ENCODE measurements around the gene KLHL26. TPM values are rescaled to one million over a fixed set of nuclear protein-coding genes. Genes with fewer than 3 reads are reported as not detected.

The KLHL26 gene
- total and polyA plus RNA-seq, 2 donors from 2014 or later = 5.6 to 16.1 TPM

DNA sequence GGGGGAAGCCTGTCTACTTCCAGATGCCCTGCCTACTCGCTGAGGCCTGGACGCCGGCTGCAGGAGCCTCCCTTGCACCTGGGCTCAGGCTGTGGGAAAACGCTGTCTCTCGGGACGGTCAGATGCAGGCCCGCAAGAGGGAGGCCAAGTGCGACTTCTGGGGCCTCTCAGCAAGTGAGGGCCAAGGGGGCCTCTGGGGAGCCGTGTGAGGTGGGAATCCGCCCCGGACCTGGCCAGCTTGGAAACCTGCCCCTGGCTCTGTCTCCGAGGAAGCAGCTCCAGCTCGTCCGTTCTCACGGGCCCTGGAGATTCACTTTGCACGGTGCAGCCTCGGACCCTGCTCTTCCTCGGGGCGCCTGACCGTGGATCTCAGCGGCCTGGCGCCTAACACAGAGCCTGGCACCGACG is 35.2 kb downstream of the KLHL26 start:
- intact Hi-C loops (cut with DNase I) = no loop called here
- H3K9me3 ChIP-seq (ENCODE audit: control insufficient read depth in 2 of 3, insufficient read depth in 1 of 3, low read length in 3 of 3) = no peaks in the 10 kb centered on the region
- no peak for DNase-seq
- H3K27ac ChIP-seq (ENCODE audit: low read depth in 2 of 2, low read length in 2 of 2) = no peak overlapping the region
- H3K4me3 ChIP-seq (ENCODE audit: low read length in 3 of 3) = no peak overlapping the region
- no peaks in the 10 kb centered on the region for H3K27me3 ChIP-seq (ENCODE audit: control insufficient read depth, insufficient read depth, low read length)
- TF ChIP-seq, protein P1, sequence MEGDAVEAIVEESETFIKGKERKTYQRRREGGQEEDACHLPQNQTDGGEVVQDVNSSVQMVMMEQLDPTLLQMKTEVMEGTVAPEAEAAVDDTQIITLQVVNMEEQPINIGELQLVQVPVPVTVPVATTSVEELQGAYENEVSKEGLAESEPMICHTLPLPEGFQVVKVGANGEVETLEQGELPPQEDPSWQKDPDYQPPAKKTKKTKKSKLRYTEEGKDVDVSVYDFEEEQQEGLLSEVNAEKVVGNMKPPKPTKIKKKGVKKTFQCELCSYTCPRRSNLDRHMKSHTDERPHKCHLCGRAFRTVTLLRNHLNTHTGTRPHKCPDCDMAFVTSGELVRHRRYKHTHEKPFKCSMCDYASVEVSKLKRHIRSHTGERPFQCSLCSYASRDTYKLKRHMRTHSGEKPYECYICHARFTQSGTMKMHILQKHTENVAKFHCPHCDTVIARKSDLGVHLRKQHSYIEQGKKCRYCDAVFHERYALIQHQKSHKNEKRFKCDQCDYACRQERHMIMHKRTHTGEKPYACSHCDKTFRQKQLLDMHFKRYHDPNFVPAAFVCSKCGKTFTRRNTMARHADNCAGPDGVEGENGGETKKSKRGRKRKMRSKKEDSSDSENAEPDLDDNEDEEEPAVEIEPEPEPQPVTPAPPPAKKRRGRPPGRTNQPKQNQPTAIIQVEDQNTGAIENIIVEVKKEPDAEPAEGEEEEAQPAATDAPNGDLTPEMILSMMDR (IDR thresholded peaks at IDR 0.05; ENCODE audit: borderline replicate concordance, extremely low read depth, insufficient read depth) = no peak
- no peaks in the 10 kb centered on the region for H3K4me1 ChIP-seq (ENCODE audit: control insufficient read depth in 2 of 3, insufficient read depth in 2 of 3, low read depth in 1 of 3, low read length in 3 of 3)
- no peaks in the 10 kb centered on the region for H3K36me3 ChIP-seq (ENCODE audit: control insufficient read depth in 2 of 3, insufficient read depth in 3 of 3, low read length in 3 of 3)
- no peak for FAIRE-seq
- H3K9ac ChIP-seq (ENCODE audit: low read length in 3 of 3) = no peak overlapping the region

DNA sequence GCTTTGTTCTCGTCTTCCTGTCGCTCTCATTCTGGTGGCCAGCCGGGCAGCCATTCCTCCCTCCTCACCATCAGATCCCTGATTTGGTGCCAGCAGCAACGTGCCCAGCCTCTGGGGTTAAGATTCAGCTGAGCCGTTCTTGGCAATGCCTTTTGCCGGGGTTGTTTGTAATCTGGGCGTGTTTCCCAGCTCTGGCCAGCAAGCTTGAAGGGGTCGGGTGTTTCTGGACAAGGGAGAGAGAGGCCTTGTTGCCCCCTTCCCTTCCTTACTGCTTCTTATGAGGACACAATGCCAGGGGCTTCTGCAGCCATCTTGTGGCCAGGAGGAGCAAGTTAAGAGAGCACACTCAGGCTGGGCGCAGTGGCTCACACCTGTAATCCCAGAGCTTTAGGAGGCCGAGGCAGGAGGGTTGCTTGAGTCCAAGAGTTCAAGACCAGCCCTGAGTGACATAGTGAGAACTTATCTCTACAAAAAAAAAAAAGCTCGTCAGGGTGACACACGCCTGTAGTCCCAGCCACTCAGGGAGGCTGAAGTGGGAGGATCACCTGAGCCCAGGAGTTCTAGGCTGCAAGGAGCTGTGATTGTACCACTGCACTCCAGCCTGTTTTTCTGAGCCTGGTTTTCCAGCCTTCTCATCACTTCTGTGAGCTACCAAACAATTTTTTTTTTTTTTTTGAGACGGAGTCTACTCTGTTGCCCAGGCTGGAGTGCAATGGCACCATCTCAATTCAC is 35.9 kb downstream of the KLHL26 start:
- Histone ChIP-seq H3K27ac (ENCODE audit: low read depth in 2 of 2, low read length in 2 of 2) (no peak overlapping the region), H3K27me3 (ENCODE audit: control insufficient read depth, insufficient read depth, low read length) (no peaks in the 10 kb centered on the region), H3K9ac (ENCODE audit: low read length in 3 of 3) (no peak overlapping the region), H3K36me3 (ENCODE audit: control insufficient read depth in 2 of 3, insufficient read depth in 3 of 3, low read length in 3 of 3) (no peaks in the 10 kb centered on the region), H3K4me1 (ENCODE audit: control insufficient read depth in 2 of 3, insufficient read depth in 2 of 3, low read depth in 1 of 3, low read length in 3 of 3) (no peaks in the 10 kb centered on the region), H3K9me3 (ENCODE audit: control insufficient read depth in 2 of 3, insufficient read depth in 1 of 3, low read length in 3 of 3) (no peaks in the 10 kb centered on the region), H3K4me3 (ENCODE audit: low read length in 3 of 3) (no peak overlapping the region)
- intact Hi-C loops (cut with DNase I) = no loop called here
- TF ChIP-seq, protein P1 (IDR thresholded peaks at IDR 0.05; ENCODE audit: borderline replicate concordance, extremely low read depth, insufficient read depth) = peak; percentile 13
- DNase-seq (no peak), FAIRE-seq (no peak)

DNA sequence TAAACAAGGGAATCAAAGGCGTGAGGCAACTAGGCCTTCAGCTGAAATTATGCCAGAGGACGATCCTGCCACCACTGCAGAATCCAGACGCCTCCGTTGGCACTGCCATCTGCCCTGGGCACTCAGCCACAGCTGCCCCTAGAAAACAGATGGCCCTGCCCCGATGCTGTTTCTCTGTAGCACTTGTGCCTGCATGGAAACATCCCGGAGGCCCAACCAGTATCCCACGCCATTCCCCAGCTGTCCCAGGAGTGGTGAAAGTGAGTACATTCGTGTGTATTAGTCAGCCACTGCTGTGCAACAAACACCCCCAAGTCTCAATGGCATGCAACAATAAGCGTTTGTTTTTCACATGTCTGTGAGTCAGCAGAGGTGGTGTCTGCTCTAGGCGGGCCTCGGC is 37.8 kb downstream of the KLHL26 start:
- Histone ChIP-seq H3K4me1 (ENCODE audit: control insufficient read depth in 2 of 3, insufficient read depth in 2 of 3, low read depth in 1 of 3, low read length in 3 of 3) (no peaks in the 10 kb centered on the region), H3K9me3 (ENCODE audit: control insufficient read depth in 2 of 3, insufficient read depth in 1 of 3, low read length in 3 of 3) (no peaks in the 10 kb centered on the region), H3K36me3 (ENCODE audit: control insufficient read depth in 2 of 3, insufficient read depth in 3 of 3, low read length in 3 of 3) (no peaks in the 10 kb centered on the region), H3K27me3 (ENCODE audit: control insufficient read depth, insufficient read depth, low read length) (no peaks in the 10 kb centered on the region), H3K4me3 (ENCODE audit: low read length in 3 of 3) (no peak overlapping the region), H3K27ac (ENCODE audit: low read depth in 2 of 2, low read length in 2 of 2) (no peak overlapping the region), H3K9ac (ENCODE audit: low read length in 3 of 3) (no peak overlapping the region)
- TF ChIP-seq, protein P1 (IDR thresholded peaks at IDR 0.05; ENCODE audit: borderline replicate concordance, extremely low read depth, insufficient read depth) = no peak
- FAIRE-seq = no peak
- intact Hi-C loops (cut with DNase I) = no loop called here
- DNase-seq = no peak

DNA sequence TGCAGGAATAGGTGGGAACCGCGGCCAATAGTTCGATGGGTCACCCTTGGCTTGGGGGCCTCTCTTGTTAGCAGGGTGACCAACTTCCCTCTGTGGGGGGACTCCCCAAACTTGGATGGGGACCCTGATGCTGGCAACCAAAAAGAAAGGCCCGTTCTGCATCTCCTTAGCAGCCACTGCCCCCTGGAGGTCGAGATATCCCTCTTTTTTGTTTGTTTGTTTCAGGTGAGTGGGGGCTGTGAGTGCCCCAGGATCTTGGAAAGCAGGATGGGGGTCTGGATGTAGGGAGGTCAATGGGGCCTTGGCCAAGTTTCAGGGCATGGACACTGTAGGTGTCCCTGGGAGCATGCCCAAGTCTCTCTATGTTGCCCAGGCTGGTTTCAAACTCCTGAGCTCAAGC is 39.0 kb downstream of the KLHL26 start:
- H3K4me3 ChIP-seq (ENCODE audit: low read length in 3 of 3) = no peak overlapping the region
- H3K27me3 ChIP-seq (ENCODE audit: control insufficient read depth, insufficient read depth, low read length) = no peaks in the 10 kb centered on the region
- DNase-seq (no peak), FAIRE-seq (no peak)
- no peaks in the 10 kb centered on the region for H3K36me3 ChIP-seq (ENCODE audit: control insufficient read depth in 2 of 3, insufficient read depth in 3 of 3, low read length in 3 of 3)
- no peaks in the 10 kb centered on the region for H3K9me3 ChIP-seq (ENCODE audit: control insufficient read depth in 2 of 3, insufficient read depth in 1 of 3, low read length in 3 of 3)
- no peaks in the 10 kb centered on the region for H3K4me1 ChIP-seq (ENCODE audit: control insufficient read depth in 2 of 3, insufficient read depth in 2 of 3, low read depth in 1 of 3, low read length in 3 of 3)
- no peak overlapping the region for H3K9ac ChIP-seq (ENCODE audit: low read length in 3 of 3)
- intact Hi-C loops (cut with DNase I) = no loop called here
- TF ChIP-seq, protein P1 (IDR thresholded peaks at IDR 0.05; ENCODE audit: borderline replicate concordance, extremely low read depth, insufficient read depth) = peak; percentile 23
- no peak overlapping the region for H3K27ac ChIP-seq (ENCODE audit: low read depth in 2 of 2, low read length in 2 of 2)
